Body of pancreas (tissue), 4 donors: ENCODE data around the gene TBC1D4. TPM values are rescaled to one million over a fixed set of nuclear protein-coding genes. Genes with fewer than 3 reads are reported as not detected.

Experiments
- ATAC-seq: fragments of 150-250 bp; one replicate; pipeline ENCODE4 v1.9.1; 2016
- DNase-seq, 4 donors: peaks; one replicate each; pipeline ENCODE4 v3.0.0-alpha.2; 2019
- H3K27ac ChIP-seq, 4 donors: fragments of 200-600 bp; sonication (generic); 1 replicate in 3 of 4; 2 replicates in 1 of 4; pipeline versions ENCODE4 v1.5.1 to v1.6.1; 2016 to 2019; ENCODE audit warnings: mild to moderate bottlenecking in 1 of 4, mixed read lengths in 1 of 4, moderate library complexity in 1 of 4
- H3K27me3 ChIP-seq, 2 donors: fragments of 200-600 bp; sonication (generic); one replicate each; pipeline ENCODE4 v1.6.0; 2016; ENCODE audit warnings: mild to moderate bottlenecking in 1 of 2
- H3K36me3 ChIP-seq, 2 donors: fragments of 200-600 bp; sonication (generic); replicated peaks in 1 of 2; 2 replicates each; pipeline ENCODE4 v1.5.1; 2016; ENCODE audit warnings: low read depth in 2 of 2; ENCODE audit not compliant: insufficient read depth in 1 of 2
- H3K4me1 ChIP-seq: fragments of 200-600 bp; sonication (generic); one replicate; pipeline ENCODE4 v1.6.0; 2016
- H3K4me3 ChIP-seq, 2 donors: fragments of 200-600 bp; sonication (generic); 1 replicate in 1 of 2; 2 replicates in 1 of 2; pipeline ENCODE4 v1.5.1; 2016 to 2019
- H3K9me3 ChIP-seq, 3 donors: fragments of 200-600 bp; sonication (generic); 1 replicate in 2 of 3; 2 replicates in 1 of 3; pipeline ENCODE4 v1.5.1; 2016
- CTCF ChIP-seq, 7 experiments: fragments of 450-650 bp in 4 of 7; fragments of 200-600 bp in 3 of 7; sonication (generic) in 3 of 7; IDR thresholded peaks; one replicate each; pipeline ENCODE4 v1.5.1; 2016 to 2019; ENCODE audit warnings: antibody characterized with exemption in 7 of 7
- POLR2A ChIP-seq, 3 donors: fragments of 450-650 bp; IDR thresholded peaks; one replicate each; pipeline ENCODE4 v1.6.1; 2016; ENCODE audit warnings: antibody characterized with exemption in 3 of 3, mild to moderate bottlenecking in 2 of 3
- WGBS, 2 donors: methylation state at CpG; one replicate each; pipeline ENCODE4 v1.1.5; 2017; 5-methylcytosine and 5-hydroxymethylcytosine counted together
- intact Hi-C: fragments of 100-400 bp; cut with DNase I; formaldehyde crosslinking; loops from one replicate; pipeline ENCODE4 v1.15.1; 2023
- total RNA-seq, 2 donors: library from RNA; depleted of rRNA; stranded (reverse); fragments of >200 nt; gene quantifications; one replicate each; pipeline ENCODE4 v1.1.0, GENCODE V29; 2016

Gene TBC1D4
- total RNA-seq, 2 donors from 2014 or later, result 28.3 to 29.7 TPM

DNA sequence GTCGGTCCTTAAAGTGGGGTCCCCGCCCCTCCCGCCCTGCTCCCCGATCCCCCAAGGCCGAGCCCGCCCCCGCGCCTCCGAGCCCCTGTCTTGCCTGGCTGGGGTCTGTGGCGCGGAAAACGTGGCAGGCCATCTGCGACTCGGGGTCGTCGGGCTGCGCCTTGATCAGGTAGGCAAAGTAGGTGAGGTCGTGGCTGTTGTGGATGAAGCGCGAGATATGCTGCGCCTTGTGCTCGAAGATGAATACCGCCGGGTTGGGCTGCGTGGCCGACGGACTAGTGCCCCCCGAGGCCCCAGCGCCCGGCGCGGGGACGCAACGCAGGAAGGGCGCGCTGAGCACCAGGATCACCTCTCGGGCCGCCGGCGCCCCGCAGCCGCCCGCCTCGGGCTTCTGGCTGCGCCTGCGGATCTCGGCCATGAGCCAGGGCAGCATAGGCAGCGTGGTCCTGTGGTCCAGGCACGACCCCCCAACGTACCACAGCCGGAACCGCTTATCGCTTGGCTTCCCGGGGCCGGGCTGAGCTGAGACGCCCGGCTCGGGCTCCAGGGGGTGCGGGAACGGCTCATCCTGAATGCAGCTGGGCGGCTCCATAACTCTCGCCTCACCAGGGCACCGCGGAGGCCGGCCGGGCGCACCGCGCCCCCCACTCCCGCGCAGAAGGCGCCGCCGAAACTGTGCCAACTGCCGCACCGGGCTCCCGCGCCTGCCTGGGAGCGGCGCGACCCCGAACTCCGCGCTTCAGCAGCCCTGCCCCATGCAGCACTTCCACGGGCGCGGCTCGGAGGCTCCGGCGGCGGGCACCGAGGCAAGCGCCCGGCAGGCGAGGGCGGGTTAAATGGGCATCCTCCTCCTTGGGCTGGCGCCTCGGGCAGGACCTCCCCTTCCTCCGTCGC lies 546 bp downstream of the TBC1D4 start:
- TF ChIP-seq CTCF (IDR thresholded peaks at IDR 0.05) (peak in 1 of 7 experiments; percentile 1), POLR2A (IDR thresholded peaks at IDR 0.05) (no peak)
- Histone ChIP-seq H3K4me3 (peak overlapping the region; percentile 49 to 98), H3K4me1 (peaks cover 25% of the 10 kb centered on the region), H3K27ac (peak overlapping the region; percentile 72 to 86 (median 83)), H3K9me3 (no peaks in the 10 kb centered on the region), H3K36me3 (no peaks in the 10 kb centered on the region), H3K27me3 (no peaks in the 10 kb centered on the region)
- DNase-seq (peak; percentile 34 to 54 (median 38)), ATAC-seq (peak; percentile 38)
- WGBS, 2 donors, result 0% methylated on average over 95 of the region's 100 CpGs; no CpG with 5 or more reads in 1 of the 2 donors
- intact Hi-C loops, result loop anchor here (5.0 kb wide), 1 partner anchor 109 kb away; no protein-coding TSS in a partner anchor

DNA sequence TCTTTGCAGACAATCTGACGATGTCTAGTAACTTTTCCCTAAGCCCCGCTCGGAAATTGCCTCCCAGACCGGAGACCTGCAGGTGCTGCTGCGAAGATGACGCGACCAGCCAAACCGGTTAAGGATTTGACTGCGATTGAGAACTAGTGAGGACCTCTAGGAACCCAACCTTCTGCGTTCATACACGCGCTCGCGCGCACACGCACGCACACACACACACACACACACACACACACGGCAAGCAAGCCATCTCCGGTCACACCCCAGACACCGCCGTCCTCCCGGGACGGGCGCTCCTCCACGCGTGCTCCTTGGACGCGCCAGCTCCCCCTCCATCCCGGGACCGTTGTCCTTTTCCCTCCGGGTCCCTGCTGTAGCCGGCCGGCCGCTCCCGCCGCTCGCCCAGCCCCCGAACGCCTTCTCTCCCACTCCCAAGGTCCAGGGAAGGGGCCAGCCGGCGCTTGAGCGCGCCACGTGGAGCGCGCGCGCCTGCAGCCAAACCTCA lies 1.2 kb downstream of the TBC1D4 start:
- Histone ChIP-seq H3K4me3 (peak overlapping the region; percentile 49 to 98), H3K27me3 (no peaks in the 10 kb centered on the region), H3K27ac (peak overlapping the region; percentile 72 to 86 (median 83)), H3K9me3 (no peaks in the 10 kb centered on the region), H3K4me1 (peaks cover 25% of the 10 kb centered on the region), H3K36me3 (no peaks in the 10 kb centered on the region)
- ATAC-seq, result peak; percentile 51
- no peak for TF ChIP-seq CTCF (IDR thresholded peaks at IDR 0.05)
- peak in 2 of 3 donors; percentile 72 to 74 for TF ChIP-seq POLR2A (IDR thresholded peaks at IDR 0.05)
- 0 to 1% methylated on average over 20 to 48 of the region's 48 CpGs for WGBS, 2 donors
- DNase-seq, result peak; percentile 80 to 88 (median 84)
- intact Hi-C loops, result loop anchor here (5.0 kb wide), 1 partner anchor 108 kb away; no protein-coding TSS in a partner anchor

DNA sequence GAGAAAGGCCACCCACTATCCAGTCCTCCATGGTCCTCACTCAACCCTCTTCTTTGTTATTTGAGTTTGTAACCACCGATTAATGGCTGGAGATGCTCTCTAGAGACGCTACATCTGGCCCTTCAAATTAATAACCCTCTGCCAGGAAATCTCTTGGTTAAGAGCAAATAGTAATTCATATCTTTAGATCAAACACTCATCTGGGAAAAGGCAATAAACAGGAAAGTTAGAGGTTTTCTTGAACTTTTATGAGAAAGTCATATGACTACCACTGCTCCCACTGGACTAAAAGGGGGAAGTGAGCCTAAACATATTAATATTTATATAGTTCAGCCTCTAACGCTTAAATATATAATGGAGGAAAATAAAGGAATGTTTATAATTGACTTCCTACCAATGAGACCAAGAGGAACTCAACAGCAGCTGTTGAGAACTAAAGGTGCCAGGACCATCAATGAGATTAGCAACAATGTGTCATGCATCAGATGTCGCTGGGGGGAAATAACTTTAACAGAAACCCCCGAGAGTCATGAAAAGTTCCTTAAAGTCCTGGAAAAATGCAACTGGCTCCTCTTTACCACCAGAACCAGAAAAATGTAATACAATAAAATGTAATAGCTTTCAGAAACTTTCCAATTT lies 2.7 kb downstream of the TBC1D4 start:
- no peak for ATAC-seq
- DNase-seq, result no peak
- peaks cover 20% of the 10 kb centered on the region for H3K4me1 ChIP-seq
- H3K27ac ChIP-seq, result no peak overlapping the region
- intact Hi-C loops, result no loop called here
- no peaks in the 10 kb centered on the region for H3K36me3 ChIP-seq
- TF ChIP-seq CTCF (IDR thresholded peaks at IDR 0.05), result no peak
- TF ChIP-seq POLR2A (IDR thresholded peaks at IDR 0.05), result no peak
- no peak overlapping the region for H3K4me3 ChIP-seq
- no peaks in the 10 kb centered on the region for H3K9me3 ChIP-seq
- 58 to 61% methylated on average over 5 of the region's 5 CpGs for WGBS, 2 donors
- H3K27me3 ChIP-seq, result no peaks in the 10 kb centered on the region

DNA sequence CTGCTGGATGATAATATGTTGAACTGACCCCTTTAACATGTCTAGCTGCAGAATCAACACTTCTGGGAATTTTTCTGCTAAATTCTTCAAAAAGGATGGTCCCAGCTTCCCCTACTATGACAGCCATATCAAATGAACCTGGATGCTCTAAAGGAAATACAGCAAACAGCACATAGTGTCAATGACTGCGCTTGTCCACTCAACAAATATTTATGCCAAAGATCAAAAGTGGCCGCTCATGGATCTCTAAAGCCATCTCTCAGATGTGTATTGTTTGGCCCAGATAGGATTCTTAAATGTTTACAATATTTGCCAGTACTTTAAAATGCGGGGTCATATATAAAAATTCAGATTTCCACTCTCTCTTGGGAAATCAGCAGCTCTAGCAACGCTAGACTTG lies 3.3 kb downstream of the TBC1D4 start:
- Histone ChIP-seq H3K27me3 (no peaks in the 10 kb centered on the region), H3K36me3 (no peaks in the 10 kb centered on the region), H3K4me1 (peaks cover 20% of the 10 kb centered on the region), H3K9me3 (no peaks in the 10 kb centered on the region), H3K4me3 (no peak overlapping the region), H3K27ac (no peak overlapping the region)
- intact Hi-C loops, result no loop called here
- no peak for DNase-seq
- TF ChIP-seq CTCF (IDR thresholded peaks at IDR 0.05), result no peak
- no peak for TF ChIP-seq POLR2A (IDR thresholded peaks at IDR 0.05)
- WGBS, 2 donors, result 91 to 95% methylated on average over 4 of the region's 4 CpGs
- no peak for ATAC-seq
